ENCODE data around the gene GDI2.

The GDI2 gene

GRCh38 chr10:5806745-5807144, 6.5 kb downstream of the GDI2 start:
- TF ChIP-seq EZH2 (IDR thresholded peaks at IDR 0.05) (no peak), FOXP2 (optimal IDR thresholded peaks at IDR 0.05; ENCODE audit: control extremely low read depth, extremely low read length, insufficient read depth) (no peak), POLR2AphosphoS5 (IDR thresholded peaks at IDR 0.05; ENCODE audit: borderline replicate concordance, low read depth, low read length) (no peak)
- no peak overlapping the region for H3K9ac ChIP-seq (ENCODE audit: insufficient read length)
- no peak for DNase-seq (ENCODE audit: low read depth, low spot score)
- H3K4me3 ChIP-seq: no peak overlapping the region
- H3K36me3 ChIP-seq (ENCODE audit: insufficient read depth, low read length): peaks cover 19% of the 10 kb centered on the region; the same call in 1 of the 2 replicates
- no peaks in the 10 kb centered on the region for H3K9me3 ChIP-seq (ENCODE audit: low read depth, low read length)
- no peak overlapping the region for H3K27ac ChIP-seq

- DNase-seq (ENCODE audit: low read depth, low spot score): no peak
- Histone ChIP-seq H3K27ac (no peak overlapping the region), H3K9me3 (ENCODE audit: low read depth, low read length) (no peaks in the 10 kb centered on the region), H3K36me3 (ENCODE audit: insufficient read depth, low read length) (peaks cover 19% of the 10 kb centered on the region; the same call in 1 of the 2 replicates), H3K9ac (ENCODE audit: insufficient read length) (no peak overlapping the region), H3K4me3 (no peak overlapping the region)
- TF ChIP-seq POLR2AphosphoS5 (IDR thresholded peaks at IDR 0.05; ENCODE audit: borderline replicate concordance, low read depth, low read length) (no peak), EZH2 (IDR thresholded peaks at IDR 0.05) (no peak), FOXP2 (optimal IDR thresholded peaks at IDR 0.05; ENCODE audit: control extremely low read depth, extremely low read length, insufficient read depth) (no peak)
These were observed 7.5 kb downstream of the GDI2 start for GRCh38 chr10:5805711-5806110.

DNA sequence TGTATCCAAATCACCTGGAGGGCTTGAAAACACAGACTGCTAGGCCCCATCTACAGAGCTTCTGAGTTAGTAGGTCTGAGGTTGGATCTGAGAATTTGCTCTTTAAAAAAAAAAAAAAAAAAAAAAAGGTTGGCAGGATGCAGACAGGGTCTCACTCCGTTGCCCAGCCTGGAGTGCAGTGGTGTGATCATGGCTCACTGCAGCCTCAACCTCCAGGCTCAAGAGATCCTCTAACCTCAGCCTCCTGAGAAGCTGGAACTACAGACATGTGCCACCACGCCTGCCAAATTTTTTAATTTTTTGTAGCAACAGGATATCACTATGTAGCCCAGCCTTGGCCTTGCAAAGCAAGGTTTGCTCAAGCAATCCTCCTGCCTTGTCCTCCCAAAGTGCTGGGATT, 8.0 kb downstream of the GDI2 start:
- Histone ChIP-seq H3K9ac (ENCODE audit: insufficient read length) (no peak overlapping the region), H3K36me3 (ENCODE audit: insufficient read depth, low read length) (peaks cover 23% of the 10 kb centered on the region; the same call in 1 of the 2 replicates), H3K4me3 (no peak overlapping the region), H3K9me3 (ENCODE audit: low read depth, low read length) (no peaks in the 10 kb centered on the region), H3K27ac (no peak overlapping the region)
- TF ChIP-seq EZH2 (IDR thresholded peaks at IDR 0.05): no peak
- TF ChIP-seq POLR2AphosphoS5 (IDR thresholded peaks at IDR 0.05; ENCODE audit: borderline replicate concordance, low read depth, low read length): no peak
- no peak for TF ChIP-seq FOXP2 (optimal IDR thresholded peaks at IDR 0.05; ENCODE audit: control extremely low read depth, extremely low read length, insufficient read depth)
- no peak for DNase-seq (ENCODE audit: low read depth, low spot score)

- Histone ChIP-seq H3K36me3 (ENCODE audit: insufficient read depth, low read length) (peaks cover 31% of the 10 kb centered on the region; the same call in 1 of the 2 replicates), H3K9me3 (ENCODE audit: low read depth, low read length) (no peaks in the 10 kb centered on the region), H3K27ac (no peak overlapping the region), H3K4me3 (no peak overlapping the region), H3K9ac (ENCODE audit: insufficient read length) (no peak overlapping the region)
- no peak for TF ChIP-seq POLR2AphosphoS5 (IDR thresholded peaks at IDR 0.05; ENCODE audit: borderline replicate concordance, low read depth, low read length)
- no peak for TF ChIP-seq FOXP2 (optimal IDR thresholded peaks at IDR 0.05; ENCODE audit: control extremely low read depth, extremely low read length, insufficient read depth)
- no peak for TF ChIP-seq EZH2 (IDR thresholded peaks at IDR 0.05)
- DNase-seq (ENCODE audit: low read depth, low spot score): no peak
These were observed 8.8 kb downstream of the GDI2 start for GRCh38 chr10:5804386-5804785.

- peaks cover 31% of the 10 kb centered on the region; the same call in 1 of the 2 replicates for H3K36me3 ChIP-seq (ENCODE audit: insufficient read depth, low read length)
- H3K9me3 ChIP-seq (ENCODE audit: low read depth, low read length): no peaks in the 10 kb centered on the region
These were observed 12.5 kb downstream of the GDI2 start for GRCh38 chr10:5800782-5801181.

GRCh38 chr10:5794236-5794635, 19.0 kb downstream of the GDI2 start:
- no peak overlapping the region for H3K4me3 ChIP-seq
- H3K9ac ChIP-seq (ENCODE audit: insufficient read length): no peak overlapping the region
- H3K9me3 ChIP-seq (ENCODE audit: low read depth, low read length): no peaks in the 10 kb centered on the region
- peaks cover 53% of the 10 kb centered on the region for H3K36me3 ChIP-seq (ENCODE audit: insufficient read depth, low read length)
- H3K27ac ChIP-seq: peak overlapping the region; percentile 25; the same call in 1 of the 2 replicates
- TF ChIP-seq FOXP2 (optimal IDR thresholded peaks at IDR 0.05; ENCODE audit: control extremely low read depth, extremely low read length, insufficient read depth): no peak
- TF ChIP-seq EZH2 (IDR thresholded peaks at IDR 0.05): no peak
- TF ChIP-seq POLR2AphosphoS5 (IDR thresholded peaks at IDR 0.05; ENCODE audit: borderline replicate concordance, low read depth, low read length): no peak
- DNase-seq (ENCODE audit: low read depth, low spot score): no peak

More at GRCh38 chr10:5800782-5801181, 12.5 kb downstream of the GDI2 start:
- no peak overlapping the region for H3K4me3 ChIP-seq
- H3K9ac ChIP-seq (ENCODE audit: insufficient read length): no peak overlapping the region
- no peak overlapping the region for H3K27ac ChIP-seq
- DNase-seq (ENCODE audit: low read depth, low spot score): no peak
- TF ChIP-seq EZH2 (IDR thresholded peaks at IDR 0.05) (no peak), FOXP2 (optimal IDR thresholded peaks at IDR 0.05; ENCODE audit: control extremely low read depth, extremely low read length, insufficient read depth) (no peak), POLR2AphosphoS5 (IDR thresholded peaks at IDR 0.05; ENCODE audit: borderline replicate concordance, low read depth, low read length) (no peak)

DNA sequence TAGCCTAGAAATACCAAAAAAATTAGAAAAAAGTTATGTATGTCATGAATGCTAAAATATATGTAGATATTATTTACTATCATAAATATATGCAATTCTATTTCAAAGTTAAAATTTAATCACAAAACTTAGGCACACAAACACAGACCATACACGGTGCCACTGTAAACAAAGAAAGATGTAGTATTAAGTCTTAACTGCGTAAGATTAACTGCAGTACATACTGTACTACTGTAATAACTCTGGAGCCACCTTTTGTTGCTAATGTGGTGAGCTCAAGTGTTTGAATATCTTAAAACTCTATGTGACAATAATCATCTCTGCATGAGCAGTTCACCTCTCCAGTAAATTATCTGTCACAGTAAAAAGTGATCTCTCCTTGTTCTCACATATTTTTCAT, 23.6 kb downstream of the GDI2 start:
- TF ChIP-seq POLR2AphosphoS5 (IDR thresholded peaks at IDR 0.05; ENCODE audit: borderline replicate concordance, low read depth, low read length): no peak
- no peak for TF ChIP-seq FOXP2 (optimal IDR thresholded peaks at IDR 0.05; ENCODE audit: control extremely low read depth, extremely low read length, insufficient read depth)
- TF ChIP-seq EZH2 (IDR thresholded peaks at IDR 0.05): no peak
- H3K9me3 ChIP-seq (ENCODE audit: low read depth, low read length): no peaks in the 10 kb centered on the region
- no peak overlapping the region for H3K27ac ChIP-seq
- peaks cover 81% of the 10 kb centered on the region for H3K36me3 ChIP-seq (ENCODE audit: insufficient read depth, low read length)
- no peak overlapping the region for H3K4me3 ChIP-seq
- no peak overlapping the region for H3K9ac ChIP-seq (ENCODE audit: insufficient read length)
- DNase-seq (ENCODE audit: low read depth, low spot score): no peak

GRCh38 chr10:5788969-5789368, 24.3 kb downstream of the GDI2 start:
- TF ChIP-seq POLR2AphosphoS5 (IDR thresholded peaks at IDR 0.05; ENCODE audit: borderline replicate concordance, low read depth, low read length) (no peak), FOXP2 (optimal IDR thresholded peaks at IDR 0.05; ENCODE audit: control extremely low read depth, extremely low read length, insufficient read depth) (no peak), EZH2 (IDR thresholded peaks at IDR 0.05) (no peak)
- Histone ChIP-seq H3K4me3 (no peak overlapping the region), H3K36me3 (ENCODE audit: insufficient read depth, low read length) (peaks cover 82% of the 10 kb centered on the region), H3K27ac (no peak overlapping the region), H3K9ac (ENCODE audit: insufficient read length) (no peak overlapping the region), H3K9me3 (ENCODE audit: low read depth, low read length) (no peaks in the 10 kb centered on the region)
- DNase-seq (ENCODE audit: low read depth, low spot score): no peak

DNA sequence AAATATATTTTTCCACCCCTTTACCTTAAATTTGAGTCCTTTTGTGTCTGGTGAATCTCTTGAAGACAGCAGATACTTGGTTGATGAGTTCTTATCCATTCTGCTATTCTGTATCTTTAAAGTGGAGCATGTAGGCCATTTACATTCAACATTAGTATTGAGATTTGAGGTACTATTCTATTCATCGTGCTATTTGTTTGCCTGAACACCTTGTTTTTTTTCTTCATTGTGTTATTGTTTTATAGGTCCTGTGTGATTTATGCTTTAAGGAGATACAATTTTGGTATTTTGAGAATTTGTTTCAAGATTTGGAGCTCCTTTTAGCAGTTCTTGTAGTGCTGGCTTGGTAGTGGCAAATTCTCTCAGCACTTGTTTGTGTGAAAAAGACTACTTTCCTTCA, 29.9 kb downstream of the GDI2 start:
- TF ChIP-seq FOXP2 (optimal IDR thresholded peaks at IDR 0.05; ENCODE audit: control extremely low read depth, extremely low read length, insufficient read depth) (no peak), POLR2AphosphoS5 (IDR thresholded peaks at IDR 0.05; ENCODE audit: borderline replicate concordance, low read depth, low read length) (no peak), EZH2 (IDR thresholded peaks at IDR 0.05) (no peak)
- H3K9ac ChIP-seq (ENCODE audit: insufficient read length): no peak overlapping the region

More for the DNA sequence above, 29.9 kb downstream of the GDI2 start:
- H3K4me3 ChIP-seq: no peak overlapping the region
- no peaks in the 10 kb centered on the region for H3K9me3 ChIP-seq (ENCODE audit: low read depth, low read length)
- no peak for DNase-seq (ENCODE audit: low read depth, low spot score)
- no peak overlapping the region for H3K27ac ChIP-seq
- H3K36me3 ChIP-seq (ENCODE audit: insufficient read depth, low read length): peaks cover 75% of the 10 kb centered on the region

Measured in SK-N-MC (cell line).